Measurements from ENCODE around the gene CSPG5. TPM values are rescaled to one million over a fixed set of nuclear protein-coding genes. Genes with fewer than 3 reads are reported as not detected.

Gene CSPG5
- total RNA-seq, 1 donor from 2014 or later: 1.7 TPM

DNA sequence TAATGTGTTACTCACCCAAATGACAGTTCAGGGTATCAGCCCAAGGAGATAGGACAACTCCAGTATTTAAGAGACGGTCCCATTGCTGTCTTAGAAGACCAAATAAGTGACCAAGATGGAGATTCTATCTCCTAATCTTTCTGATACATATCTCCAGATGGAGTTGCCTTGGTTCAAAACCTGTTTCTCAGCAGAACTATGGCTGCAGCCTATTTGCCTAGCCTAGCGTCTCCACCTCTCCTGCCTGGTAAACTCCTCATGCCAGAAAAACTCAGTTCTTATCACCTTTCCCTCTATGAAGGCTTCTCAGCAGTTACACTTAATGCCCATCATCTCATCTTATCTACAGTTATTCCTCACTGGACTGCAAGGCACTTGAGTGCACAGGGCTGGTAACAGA, 1.2 kb upstream of the CSPG5 start:
- H3K36me3 ChIP-seq: no peaks in the 10 kb centered on the region

DNA sequence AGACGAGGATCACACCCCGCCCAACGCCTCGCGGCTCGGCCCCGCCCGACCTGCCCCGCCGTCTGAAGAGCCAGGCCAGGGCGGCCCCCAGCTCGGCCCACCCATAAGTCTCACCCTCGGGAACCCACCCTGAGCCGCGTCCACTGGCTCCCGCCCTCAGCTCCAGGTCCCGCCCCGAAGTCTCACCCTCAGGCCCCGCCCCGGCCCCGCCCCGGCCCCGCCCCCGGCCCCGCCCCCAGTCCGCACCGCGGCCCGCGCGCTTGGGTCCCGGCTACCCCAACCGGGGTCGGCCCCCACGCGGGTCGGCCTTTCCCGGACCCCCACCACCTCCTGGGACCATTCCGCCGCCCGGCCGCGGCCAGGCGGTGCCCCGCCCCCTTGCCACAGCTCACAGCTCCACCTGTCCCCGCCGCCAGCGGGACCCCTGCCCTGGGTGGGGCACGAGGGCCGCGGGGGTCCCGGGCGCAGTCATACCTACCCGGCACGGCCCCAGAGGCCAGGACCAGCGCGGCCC, 489 bp downstream of the CSPG5 start:
- peak; percentile 59 for DNase-seq (ENCODE audit: low spot score)
- H3K9me3 ChIP-seq (ENCODE audit: low read depth): no peaks in the 10 kb centered on the region
- Mint-ChIP-seq H3K4me1 (peaks cover 31% of the 10 kb centered on the region), H3K36me3 (peaks cover 13% of the 10 kb centered on the region), H3K4me3 (peak overlapping the region; percentile 78), H3K9me3 (peaks cover 4% of the 10 kb centered on the region), H3K27me3 (ENCODE audit: insufficient read depth, low read depth) (peaks cover 17% of the 10 kb centered on the region), H3K27ac (no peak overlapping the region)
- no peaks in the 10 kb centered on the region for H3K36me3 ChIP-seq
- H3F3A ChIP-seq (ENCODE audit: low read depth): peaks cover 47% of the 10 kb centered on the region
- H3K4me3 ChIP-seq: peak overlapping the region; percentile 56
- H3K27ac ChIP-seq: no peak overlapping the region
- H4K20me1 ChIP-seq (ENCODE audit: low read depth): no peaks in the 10 kb centered on the region
- H3K4me1 ChIP-seq: peaks cover 12% of the 10 kb centered on the region
- H2AFZ ChIP-seq (replicated peaks): peak overlapping the region; percentile 81
- H3K27me3 ChIP-seq: peaks cover 52% of the 10 kb centered on the region
- peak overlapping the region; percentile 97 for H3K4me2 ChIP-seq
- no peak overlapping the region for H3K9ac ChIP-seq
- TF ChIP-seq EZH2 (IDR thresholded peaks at IDR 0.05) (no peak), EZH2phosphoT487 (IDR thresholded peaks at IDR 0.05) (no peak)
- no peaks in the 10 kb centered on the region for H3K79me2 ChIP-seq (ENCODE audit: low read depth)

More for the DNA sequence above, 1.2 kb upstream of the CSPG5 start:
- Mint-ChIP-seq H3K36me3 (peaks cover 12% of the 10 kb centered on the region), H3K9me3 (peaks cover 4% of the 10 kb centered on the region), H3K4me1 (peaks cover 16% of the 10 kb centered on the region), H3K4me3 (peak overlapping the region; percentile 57), H3K27me3 (ENCODE audit: insufficient read depth, low read depth) (peaks cover 17% of the 10 kb centered on the region), H3K27ac (no peak overlapping the region)
- no peaks in the 10 kb centered on the region for H3K79me2 ChIP-seq (ENCODE audit: low read depth)
- no peak for DNase-seq (ENCODE audit: low spot score)
- no peaks in the 10 kb centered on the region for H4K20me1 ChIP-seq (ENCODE audit: low read depth)
- no peak overlapping the region for H3K27ac ChIP-seq
- peaks cover 52% of the 10 kb centered on the region for H3K27me3 ChIP-seq
- no peak overlapping the region for H3K9ac ChIP-seq
- no peak overlapping the region for H2AFZ ChIP-seq (replicated peaks)
- H3K4me2 ChIP-seq: peak overlapping the region; percentile 99
- TF ChIP-seq EZH2 (IDR thresholded peaks at IDR 0.05): peak; percentile 12
- no peak for TF ChIP-seq CTCF (IDR thresholded peaks at IDR 0.05)
- TF ChIP-seq EZH2phosphoT487 (IDR thresholded peaks at IDR 0.05): no peak
- H3K4me3 ChIP-seq: no peak overlapping the region
- H3K9me3 ChIP-seq (ENCODE audit: low read depth): no peaks in the 10 kb centered on the region
- peaks cover 12% of the 10 kb centered on the region for H3K4me1 ChIP-seq
- peaks cover 64% of the 10 kb centered on the region for H3F3A ChIP-seq (ENCODE audit: low read depth)

DNA sequence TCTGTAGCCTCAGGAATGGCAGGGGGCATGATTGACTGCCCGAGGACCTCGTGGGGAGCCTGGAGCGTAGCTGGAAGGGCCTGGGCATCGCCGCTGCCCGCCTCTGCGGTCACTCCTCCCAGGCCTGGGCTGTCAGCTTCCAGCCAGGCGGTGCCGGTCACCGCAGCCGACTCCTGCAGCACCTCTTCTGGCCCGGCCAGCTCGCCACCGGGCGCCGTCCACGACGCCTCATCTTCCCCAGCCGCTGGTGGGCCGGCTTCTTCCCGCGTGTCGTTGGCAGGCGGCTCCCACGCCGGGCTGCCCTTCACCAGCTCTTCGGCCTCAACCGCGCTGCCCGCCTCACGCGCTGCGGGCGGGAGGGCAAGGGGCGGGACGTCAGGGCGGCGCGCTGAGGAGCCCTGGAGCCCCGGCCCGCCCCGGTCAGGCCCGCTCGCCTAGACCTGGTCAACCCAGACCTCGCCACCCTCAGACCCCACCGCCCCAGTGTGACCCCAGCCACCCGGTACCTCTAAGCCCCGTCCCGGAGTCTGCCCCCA, 1.0 kb downstream of the CSPG5 start:
- H3K36me3 Mint-ChIP-seq: peaks cover 13% of the 10 kb centered on the region
- Histone ChIP-seq H3K9ac (no peak overlapping the region), H3F3A (ENCODE audit: low read depth) (peaks cover 42% of the 10 kb centered on the region), H3K36me3 (no peaks in the 10 kb centered on the region), H3K4me1 (peaks cover 12% of the 10 kb centered on the region), H3K27ac (no peak overlapping the region), H4K20me1 (ENCODE audit: low read depth) (no peaks in the 10 kb centered on the region), H2AFZ (replicated peaks) (peak overlapping the region; percentile 81), H3K79me2 (ENCODE audit: low read depth) (no peaks in the 10 kb centered on the region), H3K4me2 (peak overlapping the region; percentile 97), H3K9me3 (ENCODE audit: low read depth) (no peaks in the 10 kb centered on the region), H3K4me3 (peak overlapping the region; percentile 56), H3K27me3 (peaks cover 52% of the 10 kb centered on the region)
- DNase-seq (ENCODE audit: low spot score): peak; percentile 44
- peaks cover 4% of the 10 kb centered on the region for H3K9me3 Mint-ChIP-seq
- no peak for TF ChIP-seq CTCF (IDR thresholded peaks at IDR 0.05)
- TF ChIP-seq EZH2phosphoT487 (IDR thresholded peaks at IDR 0.05): peak; percentile 63
- TF ChIP-seq EZH2 (IDR thresholded peaks at IDR 0.05): peak; percentile 64
- H3K27ac Mint-ChIP-seq: no peak overlapping the region
- H3K27me3 Mint-ChIP-seq (ENCODE audit: insufficient read depth, low read depth): peaks cover 17% of the 10 kb centered on the region
- peaks cover 36% of the 10 kb centered on the region for H3K4me1 Mint-ChIP-seq
- peak overlapping the region; percentile 78 for H3K4me3 Mint-ChIP-seq
